GM18858 (cell line): Measurements from ENCODE around the gene COL4A1.

Experiments
- ATAC-seq: cut with Tn5 transposase; IDR thresholded peaks from one replicate; pipeline ENCODE4 v1.9.1; 2021; ENCODE audit not compliant: unreplicated experiment

The COL4A1 gene

DNA sequence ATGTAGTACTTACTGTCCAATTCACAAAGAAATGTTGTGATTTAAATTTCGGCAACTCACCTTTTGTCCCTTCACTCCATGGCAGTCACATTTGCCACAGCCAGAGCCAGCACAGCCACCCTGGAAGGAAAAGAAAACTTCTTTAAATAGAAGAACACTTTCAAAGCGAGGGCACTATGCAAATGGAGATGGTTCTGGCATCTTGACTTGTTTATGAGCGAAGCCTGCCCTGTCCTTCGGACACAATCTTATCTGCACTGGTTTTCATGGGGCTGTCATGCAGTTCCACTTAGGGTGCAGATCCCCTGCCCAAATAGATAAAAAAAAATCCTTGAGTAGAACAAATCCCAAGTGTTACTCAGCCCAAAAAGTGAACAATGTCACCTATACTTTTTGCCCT, 64.3 kb downstream of the COL4A1 start:
- ATAC-seq: no peak

DNA sequence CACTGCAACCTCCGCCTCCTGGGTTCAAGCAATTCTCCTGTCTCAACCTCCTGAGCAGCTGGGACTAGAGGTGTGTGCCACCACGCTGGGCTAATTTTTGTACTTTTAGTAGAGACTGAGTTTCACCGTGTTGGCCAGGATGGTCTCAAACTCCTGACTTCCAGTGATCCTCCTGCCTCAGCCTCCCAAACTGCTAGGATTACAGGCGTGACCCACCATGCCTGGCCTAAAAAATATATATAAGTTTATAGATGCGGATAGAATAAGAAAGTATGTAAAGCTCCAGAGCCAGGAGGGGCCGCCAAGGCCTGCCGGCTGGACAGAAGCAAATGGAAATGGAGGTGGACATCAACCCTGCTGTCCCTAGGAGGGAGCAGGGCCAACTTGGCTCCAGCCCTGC, 66.0 kb downstream of the COL4A1 start:
- no peak for ATAC-seq

DNA sequence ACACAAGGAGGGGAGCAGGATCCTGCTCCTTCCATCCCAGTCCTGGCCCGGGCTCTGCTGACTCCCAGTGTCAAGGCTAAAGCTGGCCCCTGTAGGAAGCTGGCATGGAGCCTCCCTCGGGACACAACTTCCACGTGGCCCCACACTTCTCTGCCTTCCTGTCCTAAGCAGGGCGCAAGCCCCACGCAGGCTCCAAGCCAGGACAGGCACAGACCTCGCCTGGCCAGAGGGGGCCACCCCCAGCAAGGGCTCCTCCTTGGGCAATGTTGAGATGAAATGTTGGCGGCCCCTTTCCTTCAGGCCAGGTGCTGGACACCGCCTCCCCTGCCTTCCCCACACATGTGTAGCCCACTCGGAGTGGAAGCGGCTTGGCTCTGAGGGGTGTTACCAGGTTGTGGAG, 66.6 kb downstream of the COL4A1 start:
- ATAC-seq: no peak

DNA sequence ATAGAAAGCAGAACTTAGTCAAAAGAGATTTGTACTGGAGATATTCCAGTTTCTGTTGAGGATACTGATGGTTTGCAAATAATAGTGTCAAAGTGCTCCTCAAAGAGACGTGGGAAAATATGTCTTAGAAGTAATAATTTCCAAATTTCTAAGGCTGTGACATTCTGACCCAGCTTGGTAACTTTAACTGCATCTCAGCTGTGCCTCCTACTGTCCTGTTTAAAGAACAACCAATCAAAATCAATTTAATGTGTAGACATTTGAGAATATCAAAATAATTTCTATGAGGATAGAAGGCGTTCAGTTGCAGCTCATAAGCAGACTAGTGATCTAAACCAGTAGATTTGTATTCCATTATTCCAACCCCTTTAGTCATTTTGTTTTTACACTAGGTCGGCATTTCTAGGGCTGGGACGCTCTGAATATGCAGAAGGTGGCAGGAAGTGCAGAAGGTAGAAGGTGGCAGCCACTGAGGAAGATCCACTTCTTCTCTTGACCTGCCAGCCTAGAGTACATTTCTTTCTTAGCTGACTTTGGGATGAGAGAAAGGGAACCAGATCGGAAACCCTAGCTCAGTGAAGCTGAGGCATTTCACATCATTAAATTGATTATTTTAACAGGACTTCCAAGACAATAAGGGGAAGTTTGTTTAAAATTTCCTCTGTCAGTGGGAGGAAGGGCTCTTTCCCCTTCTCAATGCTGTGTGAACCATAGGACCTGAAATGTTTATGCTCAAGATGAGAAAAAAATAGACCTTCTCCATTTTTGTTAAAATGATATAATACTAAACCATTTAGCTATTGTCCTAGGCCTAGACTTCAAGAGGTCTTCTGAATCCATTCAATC, 67.5 kb downstream of the COL4A1 start:
- ATAC-seq: no peak

DNA sequence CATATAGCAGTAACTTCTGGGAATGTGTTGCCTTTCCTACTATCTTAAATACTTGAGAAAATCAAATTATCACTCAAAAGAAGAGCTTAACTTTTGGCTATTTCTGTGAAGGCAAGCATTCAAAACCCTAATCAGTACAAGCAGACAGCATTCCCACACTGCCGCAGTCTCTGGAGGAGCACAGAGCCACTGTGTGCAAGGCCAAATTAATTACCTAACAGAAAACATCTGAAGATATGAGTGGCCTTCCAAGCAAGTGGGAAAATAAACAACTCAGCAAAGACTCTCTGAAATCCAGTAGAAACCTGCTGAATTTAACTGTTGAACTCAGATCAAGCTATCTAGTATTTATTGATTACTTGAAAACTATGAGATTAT, 68.2 kb downstream of the COL4A1 start:
- no peak for ATAC-seq

DNA sequence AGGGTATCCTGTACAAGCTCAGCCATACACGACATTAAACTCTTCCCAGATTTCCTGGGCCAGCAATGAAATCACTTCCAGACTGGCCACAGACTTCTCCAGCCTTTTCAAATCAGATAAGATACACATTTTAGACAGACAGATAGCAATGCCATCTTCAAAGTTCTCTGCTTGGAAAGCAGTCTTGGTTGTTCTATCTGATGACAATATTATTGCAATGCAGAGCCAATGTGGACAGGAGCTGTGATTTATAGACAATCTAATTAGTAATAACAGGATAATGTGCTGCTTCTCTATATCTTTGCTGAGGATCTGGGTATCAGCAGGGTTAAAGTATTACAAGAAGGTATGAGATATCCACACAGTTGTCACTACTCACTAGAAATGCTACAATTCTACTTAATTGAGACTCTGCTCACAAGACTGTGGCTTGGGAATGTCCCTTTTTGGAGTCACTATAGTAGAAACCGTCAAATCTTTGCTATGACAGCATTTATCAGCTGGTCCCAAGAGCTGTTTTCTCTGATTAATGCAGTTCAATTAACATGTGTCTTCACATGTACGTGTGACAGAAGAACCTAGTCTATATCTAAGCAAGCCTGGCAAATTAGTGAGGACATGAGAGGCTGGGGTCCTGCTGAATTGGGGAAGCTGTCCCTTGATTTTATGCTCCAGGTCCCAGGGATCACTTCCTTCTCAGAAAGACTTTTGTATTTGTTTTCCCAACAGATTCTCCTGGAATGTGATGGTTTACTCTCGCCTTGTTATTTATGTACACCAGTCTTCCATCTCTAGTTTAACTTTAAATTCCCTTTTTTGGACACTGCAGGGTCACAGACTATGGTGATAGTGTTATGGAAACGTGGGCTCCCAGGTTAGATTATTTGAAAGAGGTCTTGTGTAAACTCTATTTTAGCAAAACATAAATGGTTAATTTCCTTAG, 68.8 kb downstream of the COL4A1 start:
- ATAC-seq: no peak

DNA sequence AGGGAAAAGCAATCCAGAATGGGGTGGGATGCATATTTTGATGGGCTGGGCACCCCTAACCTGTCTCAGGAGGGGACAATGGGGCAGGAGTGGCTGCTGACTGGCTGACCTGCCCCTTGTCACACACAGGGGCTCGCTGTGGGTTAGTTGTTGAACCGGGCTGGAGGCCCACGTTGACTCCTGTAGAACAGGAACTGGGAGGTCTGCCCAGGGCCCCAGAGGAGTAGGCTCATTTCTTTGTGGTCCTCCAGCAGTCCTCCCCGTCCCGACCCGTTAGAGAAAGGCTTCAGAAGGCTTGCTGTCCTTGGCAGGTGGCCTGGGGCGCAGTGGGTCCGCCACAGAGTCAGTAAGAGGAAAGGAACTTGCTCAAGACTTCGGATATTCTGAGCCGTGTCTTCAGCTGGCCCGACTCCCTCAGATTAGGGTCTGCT, 70.1 kb downstream of the COL4A1 start:
- no peak for ATAC-seq

DNA sequence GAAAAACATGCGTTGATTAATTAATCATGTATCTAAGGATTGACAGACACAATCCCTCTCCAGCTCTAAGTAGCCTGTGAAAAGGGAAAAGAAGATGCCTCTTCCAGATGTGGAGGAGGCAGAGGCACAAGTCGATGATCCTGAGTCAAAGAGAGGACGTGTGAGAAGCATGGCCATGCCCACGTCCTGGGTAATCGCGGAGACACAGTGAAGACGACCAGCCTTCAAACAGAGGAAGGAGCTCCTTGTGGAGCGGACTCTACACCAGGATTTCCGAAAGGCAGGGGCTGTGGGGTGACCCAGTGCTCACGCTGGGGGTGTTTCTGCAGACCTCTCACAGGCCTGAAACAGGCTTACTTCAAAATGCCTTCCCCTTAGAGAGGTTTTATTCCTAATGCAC, 70.5 kb downstream of the COL4A1 start:
- ATAC-seq: no peak

DNA sequence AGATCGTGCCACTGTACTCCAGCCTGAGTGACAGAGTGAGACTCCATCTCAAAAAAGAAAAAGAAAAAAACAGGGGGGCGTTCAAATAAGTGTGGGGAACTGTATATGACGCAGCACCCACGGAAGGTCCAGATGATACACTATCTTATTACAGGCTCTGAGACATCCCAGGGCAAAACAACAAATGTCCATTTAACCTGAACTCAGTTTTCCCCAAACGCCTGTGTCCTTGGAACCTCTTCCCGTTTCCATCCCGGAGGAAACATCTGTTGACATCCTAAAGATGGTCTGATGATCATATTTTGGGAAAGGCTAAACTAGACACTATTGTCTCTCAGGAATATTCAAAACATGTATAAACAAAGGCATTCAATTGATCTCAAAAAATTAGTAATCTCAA, 72.4 kb downstream of the COL4A1 start:
- no peak for ATAC-seq

DNA sequence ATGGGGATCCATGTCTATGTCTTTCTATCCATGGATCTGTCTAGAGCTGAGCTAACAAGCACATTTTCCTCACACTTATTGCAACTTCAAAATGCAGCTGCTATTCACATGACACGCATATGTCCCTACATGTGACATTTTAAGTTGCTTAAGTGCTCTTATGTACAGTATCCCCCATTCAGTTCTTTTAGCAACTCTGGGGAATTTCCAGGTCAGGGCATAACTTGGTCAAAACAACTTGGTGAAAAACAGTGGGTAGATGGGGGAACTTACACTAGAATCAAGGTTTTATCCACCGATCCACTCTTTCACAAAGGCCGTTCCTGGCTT, 73.0 kb downstream of the COL4A1 start:
- ATAC-seq: no peak

DNA sequence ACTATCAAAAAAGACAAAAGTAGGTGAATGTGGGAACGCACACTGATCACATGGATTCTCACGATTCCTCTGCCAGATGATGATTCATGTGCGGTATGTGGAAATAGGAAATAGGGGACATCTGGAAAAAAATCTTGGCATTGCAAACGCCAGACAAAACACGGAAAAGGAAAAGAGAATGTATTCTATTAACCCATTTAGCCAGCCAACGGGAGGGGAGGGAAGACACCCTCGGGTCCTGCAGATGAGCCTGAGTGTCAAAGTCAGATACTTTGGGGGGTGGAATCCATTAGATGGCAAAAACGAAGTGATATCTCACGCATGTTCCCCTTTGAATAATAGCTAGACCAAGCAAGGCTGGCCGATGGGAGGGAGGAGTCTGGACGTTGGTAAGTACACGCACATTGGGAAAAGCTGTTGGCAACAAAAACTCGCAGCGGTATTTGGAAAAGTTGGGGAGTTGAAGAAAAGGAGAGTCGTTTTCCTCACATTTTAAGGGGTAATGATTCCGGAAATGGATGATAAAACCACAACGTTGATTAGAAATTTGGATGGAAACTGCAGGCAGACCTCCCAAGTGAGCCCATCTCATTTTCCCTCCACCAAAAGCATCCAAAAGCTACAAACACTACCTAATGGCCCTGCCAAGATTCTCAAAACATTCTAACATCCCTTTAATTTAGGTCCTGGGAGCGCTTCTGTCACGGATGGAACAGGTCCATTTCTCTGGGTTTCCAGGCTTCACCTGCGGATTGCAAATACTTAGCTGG, 73.6 kb downstream of the COL4A1 start:
- no peak for ATAC-seq

DNA sequence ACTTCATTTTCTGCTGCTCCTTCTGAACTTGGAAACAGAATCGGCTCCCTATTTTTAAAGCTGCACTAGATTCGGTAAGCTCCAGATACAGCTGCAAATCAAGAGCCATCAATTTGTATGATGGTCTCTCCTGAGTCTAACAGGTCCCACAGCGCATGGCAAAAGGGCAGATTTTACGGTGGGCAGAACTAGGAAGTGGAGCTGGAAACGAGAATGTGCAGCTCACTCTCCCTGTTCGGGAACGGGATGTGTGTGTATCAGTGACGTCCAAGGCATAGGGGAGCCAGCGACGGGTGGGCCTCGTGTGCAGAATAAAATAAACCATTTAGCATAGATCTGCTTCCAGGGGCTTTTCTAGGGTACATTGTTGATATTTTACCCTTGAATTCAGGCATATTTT, 74.2 kb downstream of the COL4A1 start:
- no peak for ATAC-seq

DNA sequence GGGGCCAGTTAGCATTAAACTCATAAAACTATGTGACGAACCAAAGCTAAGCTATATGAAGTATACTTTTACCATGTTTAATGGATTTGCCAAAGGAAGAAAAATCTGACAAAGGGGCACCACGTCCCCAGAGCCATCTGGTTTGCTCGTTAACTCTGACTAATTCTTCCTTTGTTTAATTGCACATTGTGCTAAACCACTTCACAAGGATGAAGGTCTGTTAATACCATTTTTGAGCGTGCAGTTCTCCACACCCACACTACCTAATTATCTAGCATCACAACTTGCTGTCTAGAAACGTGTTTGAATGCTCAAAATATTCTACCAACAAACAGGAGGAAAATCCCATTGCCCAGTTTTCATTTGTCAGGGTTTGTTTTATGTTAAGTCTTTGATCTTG, 74.8 kb downstream of the COL4A1 start:
- ATAC-seq: no peak

DNA sequence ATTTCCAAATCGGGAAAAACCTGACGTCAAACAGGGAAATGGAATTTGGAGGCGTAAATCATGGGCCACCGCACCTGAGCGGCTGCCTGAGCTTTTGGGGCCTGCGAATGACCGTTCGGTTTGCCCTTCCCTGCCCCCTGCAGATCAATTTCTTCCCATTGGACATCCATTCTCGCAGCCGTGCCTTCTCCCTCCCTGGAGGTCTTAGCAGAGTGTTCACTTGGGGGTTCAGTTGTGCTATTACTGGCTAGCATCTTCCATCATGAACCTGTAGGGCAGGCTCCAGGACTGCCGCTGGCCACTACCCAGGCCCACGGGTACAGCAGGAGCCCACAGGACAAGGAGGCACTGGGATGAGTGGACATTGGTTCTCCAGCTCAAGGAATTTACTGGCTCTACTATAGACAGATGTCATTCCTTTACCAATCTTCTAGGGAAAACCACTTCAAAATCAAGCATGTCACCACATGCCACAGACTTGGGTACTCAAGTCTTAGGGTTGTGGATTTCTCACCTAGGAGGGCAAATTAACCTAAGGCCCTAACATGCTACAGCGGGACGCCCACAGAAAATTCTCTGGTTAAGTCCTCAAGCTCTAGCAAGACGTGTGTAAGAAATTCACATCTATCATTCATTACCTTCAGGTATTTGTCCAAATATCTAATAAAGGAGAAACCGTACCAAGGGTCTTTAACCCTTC, 75.5 kb downstream of the COL4A1 start:
- ATAC-seq: no peak

DNA sequence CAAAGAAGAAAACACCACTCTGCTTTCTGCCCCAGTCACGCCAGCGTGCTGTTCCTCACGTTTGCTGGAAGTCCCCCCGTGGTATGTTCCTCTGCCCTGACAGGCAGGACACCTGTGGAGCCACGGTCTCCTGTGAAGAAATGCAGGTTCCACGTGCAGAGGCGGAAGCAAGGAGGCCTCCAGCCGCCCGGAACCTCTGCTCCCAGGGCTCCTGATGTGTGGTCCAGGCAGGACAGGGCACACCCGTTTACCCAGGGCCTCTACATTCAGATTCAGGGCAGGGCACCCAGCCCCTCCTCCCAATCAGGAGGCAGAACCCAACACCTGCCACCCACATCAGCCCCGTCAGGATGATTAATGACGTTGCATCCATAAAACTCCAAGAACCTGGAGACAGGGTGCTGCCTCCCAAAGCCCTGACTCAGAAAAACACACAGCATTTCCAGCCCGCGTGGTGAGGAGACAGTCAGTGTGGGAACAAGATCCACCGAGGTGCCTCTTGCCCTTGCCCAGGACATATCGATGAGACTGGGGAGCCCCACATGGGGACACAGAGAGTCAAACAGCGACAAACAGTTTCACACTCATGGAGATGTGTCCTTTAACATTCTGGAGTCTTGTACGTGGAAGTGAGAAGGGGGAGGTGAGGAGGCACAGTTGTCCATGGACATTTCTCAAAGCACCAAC, 76.2 kb downstream of the COL4A1 start:
- no peak for ATAC-seq

DNA sequence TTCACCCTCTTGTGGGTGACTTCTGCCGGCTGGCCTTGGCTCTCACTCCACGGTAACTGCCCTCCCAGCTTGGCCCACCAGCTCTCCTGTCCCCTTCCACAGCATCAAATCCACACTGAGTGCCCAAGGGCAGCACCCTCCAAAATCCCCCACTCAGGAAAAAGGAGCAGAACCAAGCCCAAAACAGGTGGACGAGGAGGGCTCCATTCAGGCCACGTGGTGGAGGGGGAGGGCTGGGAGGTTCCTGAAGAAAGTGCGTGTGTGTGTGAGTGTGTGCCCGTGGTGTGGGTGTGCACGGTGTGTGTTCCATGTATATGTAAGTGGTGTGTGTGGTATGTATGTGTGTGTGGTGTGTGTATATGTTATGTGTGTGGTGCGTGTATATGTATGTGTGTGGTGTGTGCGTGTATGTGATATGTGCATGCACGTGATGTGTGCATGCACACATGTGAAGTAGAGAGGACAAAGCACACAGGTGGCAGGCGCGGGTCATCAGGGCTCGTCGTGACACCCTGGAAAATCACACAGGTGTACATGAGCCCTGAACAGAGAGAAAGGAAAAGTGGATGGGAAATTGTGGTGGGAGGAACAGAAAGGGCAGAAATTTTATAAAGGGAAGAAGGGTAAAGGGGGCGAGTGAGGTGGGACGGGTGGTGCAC, 76.9 kb downstream of the COL4A1 start:
- no peak for ATAC-seq

DNA sequence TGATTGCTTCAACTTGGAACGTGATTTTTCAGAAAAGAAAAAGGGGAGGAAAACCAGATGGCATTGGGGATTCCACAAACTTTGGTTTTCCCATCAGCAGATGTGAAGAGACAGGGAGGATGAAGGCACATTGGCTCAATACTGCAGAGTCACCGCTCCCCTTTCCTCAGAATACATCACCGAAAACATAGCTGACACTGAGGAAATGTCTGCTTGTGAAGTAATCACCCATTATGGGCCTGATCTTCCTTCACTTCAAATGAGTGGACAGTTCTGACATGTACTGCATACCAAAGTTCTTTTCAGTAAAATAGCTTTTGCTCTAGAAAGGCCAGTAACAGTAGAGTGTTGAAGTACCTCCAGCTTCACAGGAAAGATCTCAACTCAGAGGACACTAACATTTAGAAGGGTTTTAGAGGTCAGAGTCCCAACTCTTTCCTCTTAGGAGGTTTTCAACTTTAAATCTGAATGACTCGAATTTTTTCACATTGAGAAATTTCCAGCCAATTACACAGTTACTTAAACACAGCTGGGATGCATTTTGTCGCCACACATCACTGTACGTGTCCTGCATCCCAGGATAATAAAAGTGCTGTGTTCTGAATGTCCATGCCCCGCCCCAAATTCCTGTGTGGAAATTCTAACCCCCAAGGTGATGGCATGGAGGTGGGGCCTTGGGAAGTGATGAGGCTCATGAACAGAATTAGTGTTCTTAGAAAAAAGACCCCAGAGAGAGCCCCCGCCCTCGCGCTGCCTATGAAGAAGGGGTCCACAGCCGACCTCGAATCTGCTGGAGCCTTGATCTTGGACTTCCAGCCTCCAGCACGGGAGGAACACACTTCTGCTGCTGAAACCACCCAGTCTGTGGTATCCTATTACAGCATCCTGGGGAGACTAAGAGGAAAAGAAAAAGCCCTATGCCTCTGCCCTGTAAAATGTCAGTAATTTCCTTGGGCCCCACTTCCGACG, 77.7 kb downstream of the COL4A1 start:
- no peak for ATAC-seq

DNA sequence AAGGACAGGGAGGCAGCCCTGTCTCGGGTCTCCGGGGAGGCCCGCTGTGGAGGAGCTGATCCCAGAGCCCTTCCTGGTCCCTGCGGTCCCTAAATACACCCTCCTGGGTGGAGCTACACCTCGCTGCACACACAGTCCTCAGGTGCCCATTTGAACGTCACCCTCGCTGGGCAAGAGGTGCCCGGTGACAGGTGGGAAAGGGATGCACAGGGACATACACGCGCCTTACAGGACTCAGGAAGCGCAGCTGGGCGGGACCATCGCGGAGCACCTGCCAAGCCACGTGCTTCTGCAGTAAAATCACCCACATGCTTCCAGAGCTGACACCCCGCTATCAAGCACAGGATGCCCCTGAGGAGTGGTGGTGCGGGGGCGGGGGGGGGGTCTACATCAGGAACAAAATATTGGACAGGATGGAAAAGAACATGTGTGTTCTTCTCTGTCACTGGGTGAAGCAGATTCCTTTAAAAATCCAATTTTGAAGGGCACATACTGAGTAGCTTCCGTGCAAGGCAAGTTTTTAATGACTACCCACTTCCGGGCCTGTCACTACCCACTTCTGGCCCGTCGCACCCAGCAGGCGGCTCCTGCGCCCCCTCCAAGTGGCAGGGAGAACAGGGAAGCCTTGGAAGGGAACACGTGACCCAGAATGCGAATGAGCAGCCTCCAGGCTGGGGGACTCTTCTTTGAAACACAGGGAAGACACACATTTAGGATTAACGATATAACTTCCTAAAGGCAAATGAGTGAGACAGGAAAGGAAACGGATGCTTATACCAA, 78.9 kb downstream of the COL4A1 start:
- ATAC-seq: no peak
